ENCODE measurements around the gene HCN2.
A peak's percentile ranks its signal among the peaks of the same experiment; 100 is the strongest.

HCN2 gene

GRCh38 chr19:589693-590395 lies at the start of gene HCN2:
Gene HCN2, plus strand, starts transcription at chr19:589881. Its CDS starts 65 bp downstream, at chr19:589946.
- no peak for DNase-seq

- DNase-seq: no peak
Measured at GRCh38 chr19:540867-541637, 48.6 kb upstream of the HCN2 start.

GRCh38 chr19:541699-542098 lies 48.0 kb upstream of the HCN2 start:
- DNase-seq: no peak

GRCh38 chr19:542173-542866 lies 47.4 kb upstream of the HCN2 start:
- DNase-seq: no peak

- DNase-seq: no peak
Measured at GRCh38 chr19:543910-544608, 45.6 kb upstream of the HCN2 start, which contains the start of gene GZMM. Gene GZMM, plus strand, starts transcription at chr19:544053. Its CDS starts 19 bp downstream, at chr19:544072.

GRCh38 chr19:547117-547516 lies 42.6 kb upstream of the HCN2 start:
- DNase-seq: no peak

GRCh38 chr19:547836-548720 lies 41.6 kb upstream of the HCN2 start:
- no peak for DNase-seq

- no peak for DNase-seq
Measured at GRCh38 chr19:548886-549830, 40.5 kb upstream of the HCN2 start.

- DNase-seq: no peak
Measured at GRCh38 chr19:554817-555216, 34.9 kb upstream of the HCN2 start.

GRCh38 chr19:555474-555808 lies 34.2 kb upstream of the HCN2 start:
- no peak for DNase-seq

GRCh38 chr19:556611-557382 lies 32.9 kb upstream of the HCN2 start:
- no peak for DNase-seq

- DNase-seq: no peak
Measured at GRCh38 chr19:558770-559439, 30.8 kb upstream of the HCN2 start.

- DNase-seq: no peak
Measured at GRCh38 chr19:560121-560520, 29.6 kb upstream of the HCN2 start.

GRCh38 chr19:566403-566802 lies 23.3 kb upstream of the HCN2 start:
- peak; percentile 97 for DNase-seq

GRCh38 chr19:566844-567243 lies 22.8 kb upstream of the HCN2 start:
- DNase-seq: no peak

GRCh38 chr19:567296-567900 lies 22.3 kb upstream of the HCN2 start:
- no peak for DNase-seq

- no peak for DNase-seq
Measured at GRCh38 chr19:570251-570686, 19.4 kb upstream of the HCN2 start.

GRCh38 chr19:570937-571565 lies 18.6 kb upstream of the HCN2 start:
- peak; percentile 74 for DNase-seq

GRCh38 chr19:571566-571974 lies 18.1 kb upstream of the HCN2 start:
- peak; percentile 62 for DNase-seq
